MM.1S (cell line): ENCODE data around the gene JPH3.

Experiments used
- CTCF ChIP-seq: fragments of 300-600 bp; sonication (generic); IDR thresholded peaks from 2 replicates; pipeline ENCODE4 v1.5.1; 2016; ENCODE audit warnings: antibody characterized with exemption, low read length, mixed read lengths
- EZH2 ChIP-seq: fragments of 300-600 bp; sonication (generic); optimal IDR thresholded peaks from 2 replicates; pipeline ENCODE3; 2017; ENCODE audit warnings: low read depth, mild to moderate bottlenecking, antibody characterized with exemption, low read length, mixed read lengths

GRCh38 chr16:87636741-87637140 is 34.4 kb downstream of the JPH3 start:
- TF ChIP-seq CTCF: no peak
- no peak for TF ChIP-seq EZH2
